Neural cell (in vitro differentiated cells): ENCODE data around the gene WDR38.

ENCODE experiments used
- CTCF ChIP-seq: fragments of 450-650 bp; IDR thresholded peaks from 2 replicates; pipeline ENCODE4 v1.5.1; 2014; ENCODE audit warnings: antibody characterized with exemption, mild to moderate bottlenecking, moderate library complexity; ENCODE audit not compliant: poor library complexity, severe bottlenecking
- EZH2 ChIP-seq: fragments of 200-600, 300-800 bp; shearing (Covaris generic), sonication (generic); IDR thresholded peaks from 2 replicates; pipeline ENCODE4 v1.6.1; 2014; ENCODE audit warnings: antibody characterized with exemption, low read length, borderline replicate concordance, mild to moderate bottlenecking; ENCODE audit not compliant: insufficient read depth, poor library complexity, severe bottlenecking
- POLR2AphosphoS5 ChIP-seq: IDR thresholded peaks from 2 replicates; pipeline ENCODE4 v1.6.1; 2012
- RAD21 ChIP-seq: fragments of 450-650 bp; conservative IDR thresholded peaks from 2 replicates; pipeline ENCODE4 v1.6.1; 2014; ENCODE audit warnings: antibody characterized with exemption, mild to moderate bottlenecking, moderate library complexity
- REST ChIP-seq: IDR thresholded peaks from 2 replicates; pipeline ENCODE4 v1.6.1; 2012; ENCODE audit warnings: borderline replicate concordance
- SMC3 ChIP-seq: fragments of 450-650 bp; conservative IDR thresholded peaks from 2 replicates; pipeline ENCODE4 v1.6.1; 2014; ENCODE audit warnings: antibody characterized with exemption, mild to moderate bottlenecking, moderate library complexity; ENCODE audit not compliant: poor library complexity
- TAF1 ChIP-seq: IDR thresholded peaks from 2 replicates; pipeline ENCODE4 v1.6.1; 2012; ENCODE audit warnings: low read depth

- TF ChIP-seq CTCF, result no peak
- TF ChIP-seq EZH2, result no peak
- TF ChIP-seq REST, result no peak
- no peak for TF ChIP-seq RAD21
- TF ChIP-seq TAF1, result no peak
- TF ChIP-seq POLR2AphosphoS5, result no peak
- TF ChIP-seq SMC3, result no peak
Observed at GRCh38 chr9:124852121-124852828, 985 bp upstream of the WDR38 start.
